WI38 (cell line): ENCODE data around the gene ARRDC3.

Experiments used
- H3K4me3 ChIP-seq: 2 replicates; pipeline ENCODE4 v1.5.1; 2011; ENCODE audit warnings: low read depth, mild to moderate bottlenecking, control low read depth, low read length
- CTCF ChIP-seq: IDR thresholded peaks from 2 replicates; pipeline ENCODE4 v1.5.1; 2012; ENCODE audit warnings: low read depth, mild to moderate bottlenecking, control low read depth, low read length

ARRDC3 gene

GRCh38 chr5:91379246-91379913, 3.7 kb downstream of the ARRDC3 start:
- peak overlapping the region; percentile 89 for H3K4me3 ChIP-seq
- TF ChIP-seq CTCF: no peak

- no peak for TF ChIP-seq CTCF
- H3K4me3 ChIP-seq: peak overlapping the region; percentile 89
Measured at GRCh38 chr5:91378752-91379211, 4.3 kb downstream of the ARRDC3 start.

GRCh38 chr5:91374893-91375520, 8.1 kb downstream of the ARRDC3 start:
- TF ChIP-seq CTCF: no peak
- no peak overlapping the region for H3K4me3 ChIP-seq

GRCh38 chr5:91373600-91373999, 9.5 kb downstream of the ARRDC3 start:
- TF ChIP-seq CTCF: no peak
- no peak overlapping the region for H3K4me3 ChIP-seq

- no peak for TF ChIP-seq CTCF
- H3K4me3 ChIP-seq: no peak overlapping the region
Measured at GRCh38 chr5:91373006-91373405, 10.1 kb downstream of the ARRDC3 start.

- TF ChIP-seq CTCF: no peak
- H3K4me3 ChIP-seq: no peak overlapping the region
Measured at GRCh38 chr5:91369480-91369879, 13.6 kb downstream of the ARRDC3 start.

GRCh38 chr5:91367908-91368648, 15.0 kb downstream of the ARRDC3 start:
- H3K4me3 ChIP-seq: no peak overlapping the region
- TF ChIP-seq CTCF: no peak
